HG03045 (cell line): ENCODE measurements around the gene HTATSF1.

Experiments used
- ATAC-seq: cut with Tn5 transposase; IDR thresholded peaks from one replicate; pipeline ENCODE4 v1.9.1; 2021; ENCODE audit warnings: mild to moderate bottlenecking, moderate library complexity; ENCODE audit not compliant: unreplicated experiment

Gene HTATSF1

DNA sequence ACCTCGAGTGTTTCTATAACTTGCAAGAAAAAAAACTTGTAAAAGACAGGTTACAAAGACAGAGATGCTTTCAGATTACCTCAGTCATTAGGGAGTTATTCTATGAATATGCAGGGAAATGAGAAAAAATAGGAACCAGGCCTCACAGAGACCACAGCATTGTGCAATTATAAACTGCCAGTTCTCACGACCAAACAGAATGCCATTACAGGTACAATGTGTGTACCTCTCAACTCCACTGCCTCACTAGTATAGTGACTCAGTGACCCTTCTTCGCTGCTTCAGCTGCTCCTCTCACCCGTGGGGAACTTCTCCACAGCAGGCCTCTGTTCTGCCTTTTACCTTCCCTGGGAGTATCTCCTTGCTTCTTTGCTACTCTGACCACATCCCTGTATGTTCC is 2.3 kb upstream of the HTATSF1 start:
- no peak for ATAC-seq

DNA sequence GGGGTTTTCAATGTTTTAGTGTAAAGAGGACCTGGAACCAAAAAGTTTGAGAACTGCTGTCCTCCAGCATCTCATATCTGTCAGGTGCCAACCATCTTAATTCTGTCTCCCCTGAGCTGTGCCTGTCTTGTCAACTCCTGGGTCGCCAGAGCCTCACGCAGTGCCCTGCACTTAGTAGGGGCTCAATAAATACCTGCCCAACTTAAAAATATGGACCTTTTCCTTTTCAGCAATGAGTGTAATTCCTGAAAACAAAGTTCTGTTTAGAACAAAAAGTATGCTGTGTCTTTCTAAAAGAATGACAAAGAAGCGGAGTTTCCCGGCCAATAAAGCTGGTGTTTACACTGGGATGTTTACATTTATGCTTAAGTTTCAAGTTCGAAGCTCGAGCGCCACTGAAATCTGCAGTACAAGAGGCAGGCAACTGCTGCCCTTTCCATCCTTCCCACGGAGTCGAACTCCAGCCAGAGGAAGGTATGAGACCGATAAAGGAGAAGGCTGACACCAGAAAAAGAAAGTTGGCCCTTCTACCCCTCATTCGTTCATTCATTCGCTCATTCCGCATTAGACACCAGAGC is 1.1 kb upstream of the HTATSF1 start:
- no peak for ATAC-seq

DNA sequence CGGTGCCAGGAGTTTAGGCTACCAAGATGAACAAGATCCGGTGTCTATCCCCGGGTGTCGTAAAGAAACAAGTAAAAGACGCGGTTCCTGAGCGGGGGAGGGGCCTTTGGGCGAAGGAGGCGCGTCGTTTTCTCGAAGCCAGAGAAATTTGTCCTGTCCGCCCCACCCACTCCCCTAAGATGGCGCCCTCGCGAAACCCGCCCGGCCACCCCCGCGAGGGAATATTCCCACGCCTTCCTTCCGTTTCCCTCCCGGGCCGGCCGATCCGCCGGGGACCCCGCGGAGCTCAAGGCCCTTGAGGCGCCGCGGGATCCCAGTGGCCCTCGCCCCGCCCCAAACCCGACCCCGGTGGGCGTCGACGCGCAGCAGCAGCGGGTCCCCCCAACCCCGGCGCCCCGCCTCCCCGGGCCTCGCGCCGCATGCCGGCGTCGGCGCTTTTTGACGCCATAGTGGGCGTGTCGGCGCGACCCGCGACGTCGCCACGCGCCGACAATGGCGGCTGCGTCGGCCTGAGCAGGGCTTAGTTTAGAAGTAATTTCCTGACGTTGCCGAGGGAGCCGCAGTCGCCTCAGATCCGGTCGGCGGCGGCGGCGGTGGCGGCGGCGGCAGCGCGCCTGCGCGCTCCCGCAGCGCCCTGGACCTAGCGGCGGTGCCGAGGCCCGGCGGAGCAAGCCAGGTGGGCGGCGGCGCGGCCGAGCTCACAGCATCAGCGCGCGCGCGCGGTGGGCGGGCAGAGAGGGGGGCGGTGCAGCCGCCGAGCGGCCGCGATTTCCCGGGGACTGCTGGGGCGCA is 432 bp upstream of the HTATSF1 start:
- peak; percentile 82 for ATAC-seq

DNA sequence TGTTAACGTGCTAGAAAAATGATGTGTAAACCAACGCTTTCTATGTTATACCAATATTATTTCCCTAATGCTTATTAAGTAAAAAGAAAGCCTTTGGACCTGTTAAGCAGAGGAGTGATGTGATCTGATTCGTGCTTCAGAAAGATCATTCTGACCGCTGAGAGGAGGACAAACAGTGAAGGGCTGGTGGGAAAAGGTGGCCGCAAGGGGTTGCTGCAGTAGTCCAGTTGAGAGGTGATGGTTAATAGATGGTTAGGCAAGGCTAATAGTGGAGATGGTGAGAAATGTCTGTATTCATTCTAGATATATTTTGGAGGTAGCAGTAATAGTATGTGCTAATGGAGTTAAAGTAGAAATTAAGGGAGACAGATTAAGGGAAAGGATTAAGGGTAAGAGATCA is 21.7 kb downstream of the HTATSF1 start:
- ATAC-seq, result no peak

DNA sequence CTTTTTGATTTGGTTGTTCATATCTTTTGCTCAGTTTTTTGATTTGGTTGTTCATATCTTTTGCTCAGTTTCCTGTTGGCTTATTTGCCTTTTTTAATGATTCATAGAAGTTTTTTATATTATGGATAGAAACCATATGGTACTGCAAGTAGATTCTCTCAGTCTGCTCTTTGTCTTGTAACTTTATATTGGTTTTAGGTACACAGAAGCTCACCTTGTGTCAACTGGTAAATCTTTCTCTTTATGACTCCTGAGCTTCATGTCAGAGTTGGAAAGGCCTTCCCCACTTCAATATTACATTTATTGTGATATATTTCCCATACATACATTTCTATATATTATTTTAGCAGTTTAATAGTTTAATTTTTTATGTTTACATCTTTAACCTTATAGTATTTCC is 26.4 kb downstream of the HTATSF1 start:
- ATAC-seq, result no peak

DNA sequence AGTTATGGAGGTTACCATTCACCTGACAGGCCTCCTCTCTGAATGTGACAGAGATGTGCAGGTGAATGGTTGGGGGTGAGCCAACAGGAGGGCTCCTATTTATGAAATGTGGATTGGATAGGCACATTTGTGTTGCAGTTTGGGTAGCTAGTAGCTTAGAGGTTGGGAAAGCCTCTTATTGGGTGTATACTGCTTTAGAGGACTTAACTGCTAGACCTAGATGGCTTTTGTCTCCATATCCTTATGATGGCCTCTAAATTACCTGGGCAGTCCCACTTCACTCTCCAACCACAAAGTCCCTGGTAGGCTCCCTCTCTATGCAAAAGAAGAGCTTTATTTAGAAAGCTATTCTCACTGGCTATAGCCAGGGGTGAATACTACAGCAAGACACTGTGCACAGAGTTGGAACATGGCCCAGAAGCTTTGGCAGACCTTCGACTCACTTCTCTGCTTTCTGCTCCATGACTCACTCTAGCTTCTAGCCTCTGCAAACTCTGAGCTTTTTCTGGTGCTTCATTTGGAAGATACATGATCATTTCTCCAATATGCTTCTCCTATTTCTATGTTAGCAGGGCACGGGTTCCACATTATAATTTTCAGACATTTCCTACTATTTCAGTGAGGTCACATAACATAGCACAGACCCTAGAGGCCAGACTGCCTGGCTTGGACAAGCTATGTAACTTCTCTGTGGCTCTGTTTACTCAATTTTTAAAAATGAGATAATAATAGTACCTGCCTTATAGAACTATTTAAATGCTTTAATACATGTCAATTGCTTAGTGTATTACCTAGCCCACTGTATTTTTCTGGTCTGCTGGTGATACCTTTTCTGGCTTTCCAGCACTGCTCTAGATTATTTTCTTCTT is 28.6 kb downstream of the HTATSF1 start:
- no peak for ATAC-seq

DNA sequence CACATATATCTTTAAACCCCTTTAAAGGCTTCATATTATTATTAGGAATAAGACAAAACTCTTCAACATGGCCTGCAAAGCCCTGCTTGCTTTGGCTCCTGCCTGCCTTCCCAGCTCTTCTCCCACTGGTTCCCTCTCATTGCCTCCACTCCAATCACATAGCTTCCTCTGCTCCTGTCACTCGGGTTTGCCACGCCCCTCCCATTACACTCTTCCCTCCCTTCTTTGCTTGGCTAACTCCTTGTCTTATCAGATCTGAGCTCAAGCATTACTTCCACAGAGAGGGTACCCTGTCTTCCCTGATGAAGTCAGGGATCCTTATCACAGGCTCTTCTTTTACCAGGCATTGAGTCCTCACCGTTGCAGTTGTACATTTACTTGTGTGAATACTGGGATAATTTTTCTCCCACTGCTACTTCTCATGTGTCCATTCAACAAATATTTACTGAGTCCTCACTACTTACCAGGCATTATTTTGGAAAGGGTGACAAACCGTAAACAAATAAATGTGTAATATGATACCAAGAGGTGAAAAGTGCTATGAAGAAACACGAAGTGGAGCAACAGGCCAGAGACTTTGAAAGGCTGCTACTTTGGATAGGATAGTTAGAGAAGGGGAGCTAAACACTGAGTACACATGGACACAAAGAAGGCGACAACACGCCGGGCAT is 31.4 kb downstream of the HTATSF1 start:
- no peak for ATAC-seq

DNA sequence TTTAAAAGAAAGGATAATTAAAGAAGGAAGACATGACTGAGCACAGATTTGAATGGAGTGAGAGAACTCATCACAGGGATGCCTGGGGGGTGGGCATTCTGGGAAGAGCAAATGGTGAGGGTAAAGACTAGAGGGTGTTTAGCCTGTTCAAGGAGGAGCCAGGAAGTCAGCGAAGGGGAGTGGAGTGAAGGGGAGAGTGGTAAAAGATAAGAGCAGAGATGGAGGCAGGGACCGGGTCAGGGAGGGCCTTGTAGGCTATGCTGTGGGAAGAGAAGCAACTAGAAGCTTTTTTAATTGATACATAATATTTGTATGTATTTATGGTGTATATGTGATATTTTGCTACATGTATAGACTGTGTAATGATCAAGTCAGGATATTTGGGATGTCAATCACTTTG is 32.4 kb downstream of the HTATSF1 start:
- no peak for ATAC-seq

DNA sequence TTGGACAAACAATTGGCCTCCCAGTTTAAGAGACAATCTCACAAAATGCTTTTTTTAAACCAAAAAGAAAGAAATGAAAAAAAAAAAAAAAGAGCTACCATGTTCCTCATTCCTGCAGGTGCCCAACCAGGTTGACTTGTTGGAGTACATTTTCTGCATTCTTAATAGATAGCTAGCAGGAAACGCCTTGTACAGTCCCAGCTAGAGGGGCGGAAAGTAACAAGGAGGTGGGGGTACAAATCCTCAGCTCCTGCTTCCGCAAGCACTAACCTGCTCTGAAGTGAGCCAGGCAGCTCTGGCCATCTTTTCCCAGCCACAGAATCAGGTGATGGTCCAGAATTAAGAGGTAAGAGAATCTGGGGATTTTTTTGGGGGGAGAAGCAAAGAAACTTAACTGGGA is 34.6 kb downstream of the HTATSF1 start, which contains the start of gene VGLL1:
Gene VGLL1, plus strand, starts transcription at position 265 of the 400 bp plus-strand sequence. CDS start 3,806 bp downstream, outside the sequence.
- no peak for ATAC-seq

DNA sequence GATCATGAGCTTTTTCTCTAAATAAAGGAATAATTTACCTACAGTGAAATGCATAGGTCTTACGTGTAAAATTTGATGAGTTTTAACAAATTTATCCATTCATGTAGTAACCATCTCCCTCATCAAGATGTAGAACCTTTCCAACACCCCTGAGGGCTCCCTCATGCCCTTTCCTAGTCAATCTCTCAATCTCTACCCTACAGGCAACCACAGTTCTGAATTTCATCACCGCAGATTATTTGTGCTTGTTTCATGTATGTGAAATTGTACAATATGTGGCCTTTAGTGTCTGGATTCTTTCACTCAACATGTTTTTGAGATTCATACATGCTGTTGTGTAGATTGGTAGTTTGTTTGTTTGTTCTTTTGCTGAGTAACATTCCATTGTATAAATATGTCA is 36.7 kb downstream of the HTATSF1 start:
- no peak for ATAC-seq

DNA sequence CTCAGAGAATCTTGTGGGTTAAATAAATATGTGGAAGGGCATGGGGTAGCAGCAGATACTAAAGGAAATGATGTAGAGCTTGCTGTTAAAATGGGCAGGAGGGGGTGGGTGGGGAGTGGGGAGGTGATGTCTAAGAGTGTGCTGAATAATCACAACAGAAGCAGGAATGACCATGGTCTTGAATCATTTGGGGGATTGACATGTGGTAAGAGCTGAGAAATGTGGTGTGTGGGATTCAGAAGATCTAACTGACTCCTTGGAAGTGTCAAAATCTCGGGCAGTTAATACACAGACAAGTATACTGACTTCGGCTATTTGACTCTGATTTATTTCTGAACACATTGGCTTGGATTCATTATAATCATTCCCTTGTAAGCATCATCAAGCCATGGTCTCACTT is 41.4 kb downstream of the HTATSF1 start:
- no peak for ATAC-seq

DNA sequence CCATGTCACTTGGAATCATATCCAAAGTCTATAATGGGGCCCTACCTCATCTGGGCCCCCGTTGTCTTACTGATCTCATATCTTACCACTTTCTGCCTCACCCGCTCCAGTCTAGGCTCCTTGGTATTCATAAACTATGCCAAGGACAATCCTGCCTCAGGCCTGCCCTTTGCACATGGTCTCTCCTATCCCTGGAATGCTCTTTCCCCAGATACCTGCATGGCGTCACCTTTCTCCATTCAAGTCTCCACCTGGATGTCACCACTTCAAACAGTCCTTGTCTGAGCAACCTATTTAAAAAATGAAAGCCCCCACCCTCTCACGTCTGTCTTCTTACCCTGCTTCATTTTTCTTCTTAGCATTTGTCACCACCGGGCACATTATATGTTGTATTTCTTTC is 42.8 kb downstream of the HTATSF1 start:
- ATAC-seq, result no peak

DNA sequence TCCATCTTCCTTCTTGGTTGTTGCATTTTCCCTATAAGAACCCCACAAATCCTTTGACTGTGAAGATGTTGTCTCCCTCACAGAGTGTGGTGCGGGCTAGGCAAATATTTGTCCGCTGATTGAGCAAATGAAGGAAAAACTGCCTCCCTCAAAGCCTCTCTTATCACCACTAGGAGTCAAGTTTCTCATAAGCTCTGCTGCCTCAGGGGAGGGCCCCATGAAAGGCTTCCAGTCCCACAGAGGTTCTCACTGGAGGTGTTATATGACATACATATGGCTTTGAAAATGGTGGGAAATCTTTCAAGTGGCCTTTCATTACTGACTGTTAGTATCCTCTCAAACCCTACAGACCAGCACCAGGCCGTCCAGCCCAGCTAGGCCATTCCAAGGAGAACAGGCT is 43.9 kb downstream of the HTATSF1 start:
- ATAC-seq, result no peak

DNA sequence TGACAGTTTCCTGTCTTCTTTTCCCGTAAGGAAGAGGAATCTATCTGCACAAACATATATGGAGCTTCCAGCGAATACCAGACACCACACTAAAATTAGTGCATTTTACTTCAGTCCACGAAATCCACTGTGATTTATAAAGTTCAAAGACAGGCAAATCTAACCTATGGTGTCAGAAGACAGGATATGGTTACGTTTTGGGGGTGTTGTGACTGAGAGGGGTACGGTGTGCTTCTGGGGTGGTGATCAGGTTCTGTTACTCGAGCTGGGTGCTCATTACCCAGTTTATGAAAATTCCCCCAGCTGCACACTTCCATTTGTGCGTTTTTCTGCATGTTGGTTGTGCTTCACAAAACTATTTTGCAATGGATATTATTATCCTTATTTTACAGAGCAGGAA is 44.9 kb downstream of the HTATSF1 start:
- no peak for ATAC-seq

DNA sequence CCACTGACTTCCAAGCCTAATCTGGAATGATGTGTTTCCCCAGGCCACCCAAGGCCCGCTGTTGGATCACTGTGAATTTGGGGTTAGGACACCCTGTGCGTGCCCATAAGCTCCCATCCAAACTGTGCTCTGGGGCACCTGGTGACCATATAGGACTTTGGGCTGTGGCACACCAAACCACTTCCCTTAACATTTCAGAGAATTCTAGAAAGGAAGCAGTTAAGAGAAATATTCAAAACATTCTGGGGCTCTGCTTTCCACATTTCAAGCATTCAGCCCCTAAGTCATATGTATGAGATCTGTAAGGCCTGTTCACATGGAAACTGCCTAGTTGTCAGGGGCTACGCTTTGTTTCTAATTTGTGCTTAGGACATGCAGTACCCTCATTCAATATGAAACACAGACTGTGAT is 49.0 kb downstream of the HTATSF1 start:
- no peak for ATAC-seq

DNA sequence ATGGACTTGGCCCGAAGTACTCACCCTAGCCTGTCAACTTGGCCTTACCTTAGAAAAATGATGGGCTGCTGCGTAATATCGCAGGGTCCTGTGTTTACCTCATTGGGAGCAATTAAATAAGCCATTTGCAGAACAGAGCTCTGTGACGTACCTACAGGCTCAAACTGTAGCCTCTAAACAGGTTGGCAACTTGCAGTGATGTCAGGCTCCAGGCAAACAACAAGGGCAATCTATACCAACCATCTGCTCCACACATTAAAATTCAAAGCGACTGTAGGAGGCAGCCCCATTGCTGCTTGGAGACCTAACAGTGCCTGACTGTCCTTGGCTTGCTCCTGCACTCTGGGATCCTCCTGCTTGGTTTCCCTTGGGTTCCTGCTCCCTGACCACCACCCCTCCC is 51.8 kb downstream of the HTATSF1 start:
- ATAC-seq, result no peak

DNA sequence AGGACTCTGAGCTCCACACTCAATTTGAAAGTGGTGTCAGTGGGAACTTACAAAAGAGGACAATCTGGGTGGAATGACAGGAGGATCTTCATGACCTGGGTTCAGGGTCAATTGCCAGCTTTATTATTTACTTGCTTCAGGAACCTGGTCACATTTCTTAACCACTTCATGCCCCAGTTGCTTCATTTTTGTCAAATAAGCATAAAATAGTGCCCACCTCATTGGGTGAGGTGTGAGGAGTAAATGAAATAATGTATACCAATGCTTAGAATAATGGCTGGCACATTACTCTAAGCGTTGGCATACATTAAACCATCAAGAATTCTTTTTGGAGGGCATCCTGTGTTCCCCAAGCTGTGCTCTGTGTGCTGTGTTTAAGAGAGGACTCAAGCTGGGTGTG is 54.0 kb downstream of the HTATSF1 start:
- ATAC-seq, result no peak

DNA sequence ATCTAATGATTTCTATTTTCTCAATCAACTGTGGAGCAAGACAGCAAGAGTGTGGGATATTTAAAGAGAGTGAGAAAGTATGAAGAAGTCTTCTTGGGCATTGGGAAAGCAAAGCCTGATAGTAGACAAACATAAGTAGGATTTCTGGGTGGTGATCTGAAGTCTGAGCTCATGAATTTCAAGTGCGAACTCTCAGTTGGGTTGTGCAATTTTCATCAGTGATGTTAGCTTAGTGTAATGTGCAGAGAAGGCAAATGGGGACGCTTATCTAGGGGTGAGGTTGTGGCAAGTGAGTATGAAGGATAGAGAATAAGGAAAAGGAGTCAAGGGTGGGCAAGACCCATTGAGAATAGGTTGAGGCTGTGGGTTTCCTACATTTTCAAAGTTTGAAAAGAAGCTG is 58.3 kb downstream of the HTATSF1 start:
- ATAC-seq, result no peak
